ENCODE measurements around the gene NR3C2.

The NR3C2 gene

DNA sequence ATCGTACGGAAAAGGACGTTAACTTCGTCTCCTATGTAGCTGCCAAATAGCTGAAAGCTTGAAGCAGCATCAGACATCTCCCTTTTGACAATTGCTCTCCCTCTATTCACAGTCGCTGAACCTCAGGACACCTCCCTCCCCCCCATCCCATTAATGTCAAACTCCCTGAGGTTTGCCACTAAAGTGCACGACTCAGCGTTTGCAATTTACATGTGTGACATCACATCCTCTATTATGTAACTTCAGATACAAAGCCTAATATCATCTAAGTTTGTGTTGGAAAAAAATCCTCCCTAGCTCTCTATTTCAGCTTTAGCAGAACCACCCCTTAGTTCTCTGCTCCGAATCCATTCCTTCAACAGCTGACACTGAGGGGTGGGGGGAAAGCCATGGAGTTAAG lies 5.5 kb upstream of the NR3C2 start:
- Histone ChIP-seq H3K9ac (ENCODE audit: low read length in 5 of 5) (peak overlapping the region in 1 of 5 donors; percentile 52), H3K4me3 (ENCODE audit: low read depth in 1 of 5, low read length in 5 of 5) (peak overlapping the region; percentile 22 to 59 (median 41)), H3K27ac (ENCODE audit: low read depth, low read length) (no peak overlapping the region)

DNA sequence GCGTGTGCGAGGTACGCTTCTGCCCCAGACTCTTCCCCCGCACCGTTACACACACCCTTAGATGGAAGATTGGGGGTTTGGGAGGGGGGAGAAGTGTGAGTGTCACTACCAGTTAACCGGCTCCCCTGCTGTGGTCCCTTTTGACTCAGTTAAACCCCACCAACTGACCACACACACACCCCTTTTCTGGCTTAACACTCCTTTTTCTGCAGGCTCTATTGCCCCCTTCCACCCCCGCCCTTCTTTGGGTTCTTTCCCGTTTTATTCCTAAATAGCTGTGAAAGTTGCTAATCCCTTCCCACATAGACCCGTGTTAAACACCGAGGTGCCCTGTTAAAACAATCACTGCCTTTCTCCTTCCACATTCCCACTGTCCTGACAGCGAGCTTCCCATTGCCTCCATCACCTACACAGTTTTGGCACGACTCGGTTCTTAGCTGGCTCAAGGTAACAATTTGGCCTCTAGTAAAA lies 3.7 kb upstream of the NR3C2 start:
- no peaks in the 10 kb centered on the region for H3K9me3 ChIP-seq (ENCODE audit: control insufficient read depth in 5 of 5, low read length in 5 of 5)
- H3K4me3 ChIP-seq (ENCODE audit: low read depth in 1 of 5, low read length in 5 of 5) = peak overlapping the region; percentile 80 to 100 (median 96)
- no peaks in the 10 kb centered on the region for H3K36me3 ChIP-seq (ENCODE audit: control insufficient read depth in 5 of 5, insufficient read depth in 5 of 5, low read length in 5 of 5)
- peaks cover 0 to 52% (median 36%) of the 10 kb centered on the region in 5 donors for H3K4me1 ChIP-seq (ENCODE audit: control insufficient read depth in 5 of 5, insufficient read depth in 5 of 5, low read length in 5 of 5)
- H3K27ac ChIP-seq (ENCODE audit: low read depth, low read length) = no peak overlapping the region
- H3K9ac ChIP-seq (ENCODE audit: low read length in 5 of 5) = peak overlapping the region in 3 of 5 donors; percentile 54 to 64 (median 64)
- no peaks in the 10 kb centered on the region for H3K27me3 ChIP-seq (ENCODE audit: control insufficient read depth in 5 of 5, insufficient read depth in 4 of 5, low read length in 5 of 5)

More for the DNA sequence above, 5.5 kb upstream of the NR3C2 start:
- H3K36me3 ChIP-seq (ENCODE audit: control insufficient read depth in 5 of 5, insufficient read depth in 5 of 5, low read length in 5 of 5) = no peaks in the 10 kb centered on the region
- H3K27me3 ChIP-seq (ENCODE audit: control insufficient read depth in 5 of 5, insufficient read depth in 4 of 5, low read length in 5 of 5) = no peaks in the 10 kb centered on the region
- H3K4me1 ChIP-seq (ENCODE audit: control insufficient read depth in 5 of 5, insufficient read depth in 5 of 5, low read length in 5 of 5) = peaks cover 0 to 40% (median 28%) of the 10 kb centered on the region in 5 donors
- H3K9me3 ChIP-seq (ENCODE audit: control insufficient read depth in 5 of 5, low read length in 5 of 5) = no peaks in the 10 kb centered on the region

DNA sequence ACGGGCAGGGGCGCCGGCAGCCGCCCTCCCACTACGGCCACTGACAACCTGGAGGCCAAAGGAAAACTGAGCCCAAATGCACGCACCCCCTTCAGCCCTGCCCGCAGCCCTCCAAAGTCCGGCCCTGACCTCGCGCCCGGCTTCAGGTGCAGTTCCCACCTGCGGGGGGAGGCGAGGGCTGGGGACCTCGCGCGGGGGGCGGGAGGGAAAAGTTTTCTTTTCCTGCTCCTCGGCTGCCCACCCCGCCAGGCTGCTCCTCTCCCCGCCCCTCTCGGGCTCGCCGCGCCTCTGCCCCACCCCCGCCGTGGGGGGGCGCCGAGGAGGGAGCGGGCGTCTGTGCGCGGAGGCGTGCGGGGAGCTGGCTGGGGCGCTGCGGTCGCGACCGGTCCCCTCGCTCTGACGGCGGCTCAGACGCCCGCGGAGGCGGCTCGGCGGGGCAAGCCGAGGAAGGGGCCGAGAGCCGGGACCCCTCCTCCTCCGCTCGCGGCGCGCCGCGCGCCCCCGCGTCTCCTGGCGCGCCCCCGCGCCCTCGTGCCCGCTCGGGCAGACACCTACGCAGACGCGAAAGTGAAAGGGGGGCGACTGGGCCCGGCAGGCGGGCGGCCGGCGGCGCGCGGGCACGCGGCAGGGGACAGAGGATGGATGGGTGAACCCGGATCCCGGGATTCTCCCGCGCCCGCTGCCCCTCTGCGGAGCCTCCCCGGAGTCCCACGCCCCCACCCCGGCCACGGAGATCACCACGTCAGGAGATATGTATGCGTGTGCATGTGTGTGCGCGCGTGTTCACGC lies 3.1 kb upstream of the NR3C2 start:
- Histone ChIP-seq H3K9me3 (ENCODE audit: control insufficient read depth in 5 of 5, low read length in 5 of 5) (no peaks in the 10 kb centered on the region), H3K27me3 (ENCODE audit: control insufficient read depth in 5 of 5, insufficient read depth in 4 of 5, low read length in 5 of 5) (no peaks in the 10 kb centered on the region), H3K4me3 (ENCODE audit: low read depth in 1 of 5, low read length in 5 of 5) (peak overlapping the region; percentile 80 to 100 (median 96)), H3K27ac (ENCODE audit: low read depth, low read length) (peak overlapping the region; percentile 37), H3K9ac (ENCODE audit: low read length in 5 of 5) (peak overlapping the region in 4 of 5 donors; percentile 64 to 86 (median 71)), H3K4me1 (ENCODE audit: control insufficient read depth in 5 of 5, insufficient read depth in 5 of 5, low read length in 5 of 5) (peaks cover 0 to 57% (median 42%) of the 10 kb centered on the region in 5 donors), H3K36me3 (ENCODE audit: control insufficient read depth in 5 of 5, insufficient read depth in 5 of 5, low read length in 5 of 5) (no peaks in the 10 kb centered on the region)

DNA sequence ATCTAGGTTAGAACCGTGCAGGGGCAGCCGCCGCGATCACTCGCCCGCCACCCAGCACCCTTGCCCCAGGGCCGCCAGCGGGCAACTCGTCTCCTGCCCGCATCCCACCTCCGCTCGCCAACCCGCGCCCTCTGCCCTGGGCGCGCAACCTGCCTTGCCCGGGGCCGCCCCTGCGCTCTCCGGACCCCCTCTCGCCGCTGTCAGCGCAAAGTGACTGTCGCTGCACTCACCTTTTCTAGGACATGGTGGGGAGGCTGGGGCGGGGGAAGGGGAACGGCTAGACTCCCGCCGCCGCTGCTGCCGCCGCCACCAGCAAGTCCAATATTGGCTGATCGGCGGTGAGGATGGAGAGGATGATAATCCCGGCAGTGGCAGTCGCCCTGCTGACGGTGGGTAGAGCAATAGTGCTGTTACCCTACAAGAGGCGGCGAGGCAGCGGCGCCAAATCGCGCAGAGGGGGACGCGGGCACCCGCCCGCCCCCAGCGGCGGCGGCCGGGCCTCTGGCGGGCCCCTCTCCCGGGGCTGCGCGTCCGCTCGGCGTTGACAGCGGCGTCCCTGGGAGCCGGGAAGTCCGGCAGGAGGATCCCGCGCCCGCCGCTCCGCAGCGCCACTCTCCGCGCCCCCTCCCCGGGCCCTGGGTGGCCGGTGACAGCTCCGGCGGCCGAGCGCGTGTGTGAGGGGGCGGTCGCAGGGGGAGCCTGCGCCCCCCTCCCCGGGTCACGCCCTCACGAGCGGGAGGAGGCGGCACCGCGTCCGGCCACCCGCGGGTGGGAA lies 2.3 kb upstream of the NR3C2 start:
- Histone ChIP-seq H3K36me3 (ENCODE audit: control insufficient read depth in 5 of 5, insufficient read depth in 5 of 5, low read length in 5 of 5) (no peaks in the 10 kb centered on the region), H3K4me3 (ENCODE audit: low read depth in 1 of 5, low read length in 5 of 5) (peak overlapping the region in 4 of 5 donors; percentile 95 to 100 (median 98)), H3K9me3 (ENCODE audit: control insufficient read depth in 5 of 5, low read length in 5 of 5) (no peaks in the 10 kb centered on the region), H3K9ac (ENCODE audit: low read length in 5 of 5) (peak overlapping the region in 4 of 5 donors; percentile 66 to 98 (median 76)), H3K4me1 (ENCODE audit: control insufficient read depth in 5 of 5, insufficient read depth in 5 of 5, low read length in 5 of 5) (peaks cover 2 to 57% (median 47%) of the 10 kb centered on the region in 5 donors), H3K27me3 (ENCODE audit: control insufficient read depth in 5 of 5, insufficient read depth in 4 of 5, low read length in 5 of 5) (no peaks in the 10 kb centered on the region), H3K27ac (ENCODE audit: low read depth, low read length) (peak overlapping the region; percentile 37)

DNA sequence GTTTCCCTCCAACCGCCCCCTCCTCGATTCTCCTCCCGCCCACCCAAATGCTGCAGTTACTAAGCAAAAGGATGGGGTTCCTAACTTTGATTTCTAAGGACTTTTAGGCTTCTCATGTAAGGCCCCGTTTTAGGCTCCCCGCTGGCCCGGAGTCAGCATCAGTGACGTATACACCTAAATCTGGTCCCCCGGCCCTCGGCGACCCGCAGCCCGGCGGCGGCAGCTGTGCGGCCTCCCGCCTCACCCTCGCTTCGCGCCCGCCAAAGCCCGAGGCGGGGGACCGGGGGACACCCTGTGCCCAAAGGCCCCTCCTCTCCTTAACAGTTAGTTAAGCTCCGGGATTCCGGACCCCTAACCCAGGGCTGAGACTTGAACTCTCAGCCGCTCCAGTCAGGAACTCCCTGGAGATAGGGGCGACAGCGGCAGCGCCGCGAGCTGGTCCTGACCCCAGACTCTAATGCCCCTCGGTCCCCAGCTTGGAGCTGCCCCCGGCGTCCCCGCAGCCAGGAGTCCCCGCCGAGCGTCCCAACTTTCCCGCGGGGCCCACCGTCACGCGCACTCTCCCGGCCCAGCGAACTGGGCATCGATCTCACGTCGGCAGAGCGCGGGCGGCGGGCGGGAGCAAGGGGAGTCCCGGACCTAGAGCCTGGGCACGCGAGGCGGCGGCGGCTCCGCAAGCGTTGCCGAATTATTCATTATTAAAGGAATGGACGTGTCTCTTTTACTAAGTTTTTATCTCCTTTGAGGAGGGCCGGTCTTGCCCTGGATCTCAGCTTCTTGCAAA lies 1.5 kb upstream of the NR3C2 start:
- H3K36me3 ChIP-seq (ENCODE audit: control insufficient read depth in 5 of 5, insufficient read depth in 5 of 5, low read length in 5 of 5) = no peaks in the 10 kb centered on the region
- H3K9ac ChIP-seq (ENCODE audit: low read length in 5 of 5) = peak overlapping the region in 4 of 5 donors; percentile 66 to 98 (median 86)
- H3K4me1 ChIP-seq (ENCODE audit: control insufficient read depth in 5 of 5, insufficient read depth in 5 of 5, low read length in 5 of 5) = peaks cover 2 to 57% (median 47%) of the 10 kb centered on the region in 5 donors
- H3K27me3 ChIP-seq (ENCODE audit: control insufficient read depth in 5 of 5, insufficient read depth in 4 of 5, low read length in 5 of 5) = no peaks in the 10 kb centered on the region
- H3K9me3 ChIP-seq (ENCODE audit: control insufficient read depth in 5 of 5, low read length in 5 of 5) = no peaks in the 10 kb centered on the region
- H3K4me3 ChIP-seq (ENCODE audit: low read depth in 1 of 5, low read length in 5 of 5) = peak overlapping the region; percentile 83 to 100 (median 96)
- H3K27ac ChIP-seq (ENCODE audit: low read depth, low read length) = peak overlapping the region; percentile 75

DNA sequence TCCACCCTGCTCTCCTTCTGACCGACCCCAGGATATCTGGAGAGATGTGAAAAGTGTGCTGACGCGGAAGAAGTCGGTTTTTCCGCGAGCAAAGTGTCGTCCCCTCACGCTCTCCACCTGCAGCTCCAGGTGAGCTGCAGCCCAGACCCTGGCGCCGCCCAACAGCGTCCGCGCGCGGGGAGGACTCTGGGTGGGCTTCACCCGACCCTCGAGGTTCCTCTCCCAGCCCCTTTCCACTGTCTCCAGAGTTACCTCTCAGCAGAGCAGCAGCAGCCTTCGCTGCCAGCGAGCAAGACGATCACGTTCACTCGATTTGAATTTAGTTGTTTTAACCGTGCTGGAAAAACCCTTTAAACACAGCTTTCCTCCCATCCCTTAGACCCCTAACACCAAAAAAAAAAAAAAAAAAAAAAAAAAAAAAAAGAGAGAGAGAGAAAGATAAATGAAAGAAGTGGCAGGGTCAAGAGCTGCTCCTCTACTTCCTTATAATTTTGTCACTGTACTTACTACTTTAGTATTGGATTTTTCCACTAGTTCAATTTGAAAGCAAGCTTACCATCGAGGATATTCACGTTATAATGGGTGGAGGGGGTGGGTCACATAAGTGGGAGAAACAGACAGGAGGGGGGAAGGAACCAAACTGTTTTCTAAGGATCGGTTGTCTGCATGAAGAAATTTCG lies 758 bp upstream of the NR3C2 start:
- Histone ChIP-seq H3K4me3 (ENCODE audit: low read depth in 1 of 5, low read length in 5 of 5) (peak overlapping the region; percentile 83 to 100 (median 96)), H3K9me3 (ENCODE audit: control insufficient read depth in 5 of 5, low read length in 5 of 5) (no peaks in the 10 kb centered on the region), H3K27ac (ENCODE audit: low read depth, low read length) (peak overlapping the region; percentile 75), H3K27me3 (ENCODE audit: control insufficient read depth in 5 of 5, insufficient read depth in 4 of 5, low read length in 5 of 5) (no peaks in the 10 kb centered on the region), H3K9ac (ENCODE audit: low read length in 5 of 5) (peak overlapping the region; percentile 79 to 98 (median 86)), H3K36me3 (ENCODE audit: control insufficient read depth in 5 of 5, insufficient read depth in 5 of 5, low read length in 5 of 5) (no peaks in the 10 kb centered on the region), H3K4me1 (ENCODE audit: control insufficient read depth in 5 of 5, insufficient read depth in 5 of 5, low read length in 5 of 5) (peaks cover 2 to 57% (median 47%) of the 10 kb centered on the region in 5 donors)

DNA sequence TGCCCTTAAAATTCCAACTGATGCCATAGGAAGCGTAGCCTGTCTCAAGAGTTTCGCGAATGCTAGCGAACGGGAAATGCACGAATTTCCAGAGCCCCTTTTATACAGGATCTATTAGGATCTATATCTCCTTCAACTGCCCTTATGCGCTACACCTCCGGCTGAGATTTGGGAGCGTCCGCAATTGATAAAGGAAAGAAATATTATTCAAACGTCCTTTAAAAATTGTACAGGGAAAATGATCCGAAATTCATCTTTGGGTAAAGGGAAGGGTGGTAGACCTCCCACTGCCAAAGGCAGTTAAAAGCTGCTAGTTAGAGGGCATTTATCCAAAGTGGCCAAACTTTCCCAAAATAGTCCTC lies 609 bp downstream of the NR3C2 start:
- H3K27me3 ChIP-seq (ENCODE audit: control insufficient read depth in 5 of 5, insufficient read depth in 4 of 5, low read length in 5 of 5) = no peaks in the 10 kb centered on the region
- peaks cover 2 to 48% (median 39%) of the 10 kb centered on the region in 5 donors for H3K4me1 ChIP-seq (ENCODE audit: control insufficient read depth in 5 of 5, insufficient read depth in 5 of 5, low read length in 5 of 5)
- H3K4me3 ChIP-seq (ENCODE audit: low read depth in 1 of 5, low read length in 5 of 5) = peak overlapping the region; percentile 92 to 100 (median 96)
- peak overlapping the region; percentile 63 to 86 (median 84) for H3K9ac ChIP-seq (ENCODE audit: low read length in 5 of 5)
- H3K27ac ChIP-seq (ENCODE audit: low read depth, low read length) = peak overlapping the region; percentile 60
- H3K36me3 ChIP-seq (ENCODE audit: control insufficient read depth in 5 of 5, insufficient read depth in 5 of 5, low read length in 5 of 5) = no peaks in the 10 kb centered on the region
- no peaks in the 10 kb centered on the region for H3K9me3 ChIP-seq (ENCODE audit: control insufficient read depth in 5 of 5, low read length in 5 of 5)

DNA sequence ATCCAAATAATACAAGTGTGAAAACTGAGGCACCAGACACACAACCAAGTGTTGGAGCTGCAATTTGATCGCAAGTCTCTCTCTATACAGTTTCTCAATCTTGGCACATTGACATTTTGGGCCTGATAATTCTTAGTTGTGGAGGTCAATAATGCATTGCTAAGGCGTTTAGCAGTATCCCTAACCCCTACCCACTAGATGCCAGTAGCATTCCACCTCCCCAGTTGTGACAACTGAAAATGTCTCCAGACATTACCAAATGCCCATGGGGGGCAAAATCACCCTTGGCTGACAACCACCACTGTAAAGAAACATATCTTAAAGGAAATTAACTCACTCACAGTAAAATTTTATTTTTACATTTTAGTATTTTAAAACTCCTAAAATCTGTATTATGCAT lies 4.2 kb downstream of the NR3C2 start:
- no peak overlapping the region for H3K9ac ChIP-seq (ENCODE audit: low read length in 5 of 5)
- H3K4me1 ChIP-seq (ENCODE audit: control insufficient read depth in 5 of 5, insufficient read depth in 5 of 5, low read length in 5 of 5) = peaks cover 2 to 39% (median 22%) of the 10 kb centered on the region in 5 donors
- no peak overlapping the region for H3K27ac ChIP-seq (ENCODE audit: low read depth, low read length)
- H3K27me3 ChIP-seq (ENCODE audit: control insufficient read depth in 5 of 5, insufficient read depth in 4 of 5, low read length in 5 of 5) = no peaks in the 10 kb centered on the region
- no peaks in the 10 kb centered on the region for H3K9me3 ChIP-seq (ENCODE audit: control insufficient read depth in 5 of 5, low read length in 5 of 5)
- no peak overlapping the region for H3K4me3 ChIP-seq (ENCODE audit: low read depth in 1 of 5, low read length in 5 of 5)
- H3K36me3 ChIP-seq (ENCODE audit: control insufficient read depth in 5 of 5, insufficient read depth in 5 of 5, low read length in 5 of 5) = peaks cover 0 to 12% (median 5%) of the 10 kb centered on the region in 5 donors

DNA sequence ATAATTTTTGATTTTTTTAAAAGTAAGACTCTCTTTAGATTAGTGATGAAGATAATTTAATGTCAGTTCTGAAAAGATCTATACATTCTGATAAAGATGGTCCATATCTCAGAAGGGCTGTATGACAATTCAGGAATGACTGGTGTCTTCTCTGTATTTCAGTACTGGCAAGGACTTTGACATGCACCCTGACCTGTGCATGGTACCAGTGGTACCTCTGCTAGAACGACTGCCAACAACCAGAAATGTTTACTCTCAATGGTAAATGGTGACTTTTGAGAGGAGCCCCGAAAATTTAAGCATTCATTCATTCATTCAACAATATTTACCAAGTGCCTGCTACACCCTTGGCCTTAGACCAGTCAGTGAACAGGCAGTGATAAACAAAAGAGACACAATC lies 4.8 kb downstream of the NR3C2 start:
- H3K9ac ChIP-seq (ENCODE audit: low read length in 5 of 5) = no peak overlapping the region
- no peaks in the 10 kb centered on the region for H3K9me3 ChIP-seq (ENCODE audit: control insufficient read depth in 5 of 5, low read length in 5 of 5)
- no peaks in the 10 kb centered on the region for H3K27me3 ChIP-seq (ENCODE audit: control insufficient read depth in 5 of 5, insufficient read depth in 4 of 5, low read length in 5 of 5)
- no peak overlapping the region for H3K27ac ChIP-seq (ENCODE audit: low read depth, low read length)
- peaks cover 2 to 39% (median 17%) of the 10 kb centered on the region in 5 donors for H3K4me1 ChIP-seq (ENCODE audit: control insufficient read depth in 5 of 5, insufficient read depth in 5 of 5, low read length in 5 of 5)
- H3K36me3 ChIP-seq (ENCODE audit: control insufficient read depth in 5 of 5, insufficient read depth in 5 of 5, low read length in 5 of 5) = peaks cover 0 to 12% (median 5%) of the 10 kb centered on the region in 5 donors
- no peak overlapping the region for H3K4me3 ChIP-seq (ENCODE audit: low read depth in 1 of 5, low read length in 5 of 5)

Data from subcutaneous abdominal adipose tissue (tissue), 5 donors.